Heart right ventricle (tissue), 16 donors: ENCODE results near the gene KIF16B. TPM values are rescaled to one million over a fixed set of nuclear protein-coding genes. Genes with fewer than 3 reads are reported as not detected.
A peak's percentile ranks its signal among the peaks of the same experiment; 100 is the strongest.

Source experiments
- ATAC-seq, 8 donors: fragments of 200-7000 bp; cut with Tn5 transposase; one replicate each; pipeline ENCODE4 v1.9.1; 2020; ENCODE audit warnings: mild to moderate bottlenecking in 8 of 8, moderate library complexity in 8 of 8, moderate number of reproducible peaks in 1 of 8
- DNase-seq, 2 donors: peaks; one replicate each; pipeline ENCODE4 v3.0.0-alpha.2; 2020
- H3K27ac ChIP-seq, 10 donors: fragments of 200-600 bp; sonication (generic) in 2 of 10; one replicate each; pipeline versions ENCODE4 v1.5.0 to v1.8.0; 2020 to 2022; ENCODE audit warnings: mild to moderate bottlenecking in 3 of 10
- H3K27me3 ChIP-seq, 7 donors: fragments of 200-600 bp; one replicate each; pipeline ENCODE4 v1.8.0; 2021 to 2022; ENCODE audit warnings: mild to moderate bottlenecking in 2 of 7
- H3K36me3 ChIP-seq, 9 donors: fragments of 200-600 bp; sonication (generic) in 1 of 9; one replicate each; pipeline versions ENCODE4 v1.5.0 to v1.8.0; 2020 to 2022; ENCODE audit warnings: mild to moderate bottlenecking in 2 of 9
- H3K4me1 ChIP-seq, 9 donors: fragments of 200-600 bp; sonication (generic) in 1 of 9; one replicate each; pipeline versions ENCODE4 v1.5.0 to v1.8.0; 2020 to 2022; ENCODE audit warnings: mild to moderate bottlenecking in 4 of 9
- H3K4me3 ChIP-seq, 10 donors: fragments of 200-600 bp; sonication (generic) in 2 of 10; one replicate each; pipeline versions ENCODE4 v1.5.0 to v1.8.0; 2020 to 2022; ENCODE audit warnings: mild to moderate bottlenecking in 7 of 10, moderate library complexity in 2 of 10
- H3K9me3 ChIP-seq, 11 donors: fragments of 200-600 bp in 10 of 11; sonication (generic) in 2 of 11; one replicate each; pipeline versions ENCODE4 v1.5.0 to v1.8.0; 2013 to 2022; ENCODE audit warnings: mild to moderate bottlenecking in 2 of 11, control low read depth in 1 of 11, moderate library complexity in 1 of 11
- CTCF ChIP-seq, 9 donors: fragments of 200-600 bp; sonication (generic) in 2 of 9; IDR thresholded peaks; one replicate each; pipeline versions ENCODE4 v1.5.0 to v1.8.0; 2021 to 2022; ENCODE audit warnings: antibody characterized with exemption in 9 of 9, mild to moderate bottlenecking in 5 of 9, moderate library complexity in 1 of 9
- WGBS, 2 donors: extraction: QIAGEN DNeasy Blood & Tissue Kit; methylation state at CpG; one replicate each; pipeline ENCODE4 v1.1.7; 2013; ENCODE audit warnings: inconsistent platforms in 1 of 2; 5-methylcytosine and 5-hydroxymethylcytosine counted together
- intact Hi-C, 10 donors: fragments of 100-400 bp; cut with DNase I; formaldehyde crosslinking; loops; one replicate each; pipeline versions ENCODE4 v1.11.1 to v1.14.2; 2022
- polyA plus RNA-seq, 2 donors: library from polyadenylated mRNA; stranded (reverse); fragments of 200-250 nt; gene quantifications; one replicate each; pipeline ENCODE4 v1.2.3, GENCODE V29; 2013
- total RNA-seq, 10 donors: library from RNA; stranded (reverse); fragmentation: NEBNext Ultra II Directional in 3 of 10; extraction: Animal tissue kit (Norgen Biotek cat#: 25700) in 3 of 10; gene quantifications; one replicate each; pipeline versions ENCODE4 v1.2.1 to v1.2.4, GENCODE V29; 2021 to 2023
- donor health status: Arrhythmogenic right ventricular cardiomyopathy.
- donor health status: ischemic (EF 13 %, LVEDD 7.1; RV severe dilation, severe dysfunction).
- donor health status: healthy with polysubstance abuse.
- donor health status: DM: no; HTN: yes; CAD: no.
- donor health status: DM: no; HTN: no; CAD: no.
- donor health status: ischemic (EF 25% LVEDD 6.9; RV normal size, moderate dysfunction).
- donor health status: ischemic (EF 25% LVEDD 5.7; RV mildly dilated, moderate dysfunction).
- donor health status: healthy.
- donor health status: DM: yes; HTN: yes; CAD: no.
- donor health status: Ischemic cardiomyopathy.
- donor health status: ischemic (EF 35%, LVEDD 5.7; RV mildly dilated, moderate dysfunction).
- donor health status: nonischemic (EF 11% LVEDD 7.7; RV severe dilation, severe dysfunction).
- donor health status: DM: yes; HTN: yes; CAD: no.
- donor health status: PGD.
- donor health status: ischemic (EF 29% LVEDD 5.4; RV normal size, mild dysfunction).
- donor health status: nonischemic (EF 23%, LVEDD 6.1; RV moderate dilation, normal function).

Gene KIF16B
- total and polyA plus RNA-seq, 12 donors: 9.7 to 22.5 (median 17.9) TPM

- no peak for DNase-seq
- Histone ChIP-seq H3K36me3 (peaks cover 0 to 74% (median 33%) of the 10 kb centered on the region in 9 donors), H3K9me3 (peaks cover 0 to 17% (median 4%) of the 10 kb centered on the region in 11 donors)
These were observed 145.7 kb downstream of the KIF16B start for GRCh38 chr20:16427571-16427970.

GRCh38 chr20:16424780-16425179 lies 148.5 kb downstream of the KIF16B start:
- no peak overlapping the region for H3K27ac ChIP-seq
- 81 to 92% methylated on average over 1 of the region's 1 CpG for WGBS, 2 donors
- H3K4me3 ChIP-seq: no peak overlapping the region
- ATAC-seq: no peak
- H3K9me3 ChIP-seq: peaks cover 0 to 17% (median 4%) of the 10 kb centered on the region in 11 donors
- peaks cover 0 to 3% (median 0%) of the 10 kb centered on the region in 9 donors for H3K4me1 ChIP-seq
- H3K27me3 ChIP-seq: no peaks in the 10 kb centered on the region
- no peak for TF ChIP-seq CTCF (IDR thresholded peaks at IDR 0.05)
- peaks cover 0 to 76% (median 31%) of the 10 kb centered on the region in 9 donors for H3K36me3 ChIP-seq
- no peak for DNase-seq
- intact Hi-C loops: no loop called here

More at GRCh38 chr20:16427571-16427970, 145.7 kb downstream of the KIF16B start:
- no peak for TF ChIP-seq CTCF (IDR thresholded peaks at IDR 0.05)
- H3K4me3 ChIP-seq: no peak overlapping the region
- H3K27ac ChIP-seq: no peak overlapping the region
- no peaks in the 10 kb centered on the region for H3K27me3 ChIP-seq
- intact Hi-C loops: no loop called here
- 95% methylated on average over 2 of the region's 2 CpGs for WGBS, 2 donors
- H3K4me1 ChIP-seq: no peaks in the 10 kb centered on the region
- ATAC-seq: no peak

DNA sequence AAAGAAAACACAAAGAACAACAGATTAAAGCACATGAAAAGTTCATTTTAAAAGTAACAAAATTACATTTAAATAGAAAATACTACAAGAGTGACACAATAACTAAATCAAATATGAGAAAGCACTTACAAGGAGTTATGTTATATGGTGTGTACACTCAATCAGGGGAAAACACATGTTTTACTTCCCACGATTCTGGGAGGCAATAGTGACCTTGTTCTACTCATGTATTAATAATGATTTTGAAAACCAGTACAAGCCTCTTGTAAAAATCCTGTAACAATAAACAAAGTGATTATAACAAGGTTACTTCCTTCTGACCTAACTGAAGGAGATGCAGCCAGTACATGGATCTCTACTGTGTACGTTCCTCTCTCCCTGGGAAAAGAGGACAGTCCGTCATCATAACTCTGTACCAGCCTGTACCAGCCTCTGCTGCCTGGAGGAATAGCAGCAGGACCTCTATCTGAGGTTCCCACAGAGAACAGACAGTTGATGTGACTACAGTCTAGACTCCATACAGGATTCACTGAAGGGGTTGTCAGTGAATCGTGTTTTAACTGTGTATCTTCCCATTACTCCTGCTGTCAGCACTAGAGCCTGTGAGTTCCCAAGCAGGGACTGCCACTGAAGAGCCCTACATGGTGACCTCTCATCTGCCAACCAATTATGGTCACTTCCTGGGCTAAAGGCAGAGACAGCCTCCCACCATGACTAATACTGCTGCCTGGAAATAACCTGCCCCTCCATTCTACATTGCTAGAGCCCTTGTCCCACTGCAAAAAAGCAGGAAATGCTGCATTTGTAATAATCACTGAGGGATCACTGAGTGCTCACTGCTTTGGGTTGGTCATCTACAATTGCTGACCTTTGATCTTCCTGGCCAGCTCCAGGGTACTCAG lies 149.7 kb downstream of the KIF16B start:
- WGBS, 2 donors: 88 to 95% methylated on average over 4 of the region's 4 CpGs
- peaks cover 0 to 17% (median 4%) of the 10 kb centered on the region in 11 donors for H3K9me3 ChIP-seq
- ATAC-seq (peak in 1 of 8 donors; percentile 29), DNase-seq (no peak)
- peaks cover 0 to 8% (median 0%) of the 10 kb centered on the region in 9 donors for H3K4me1 ChIP-seq
- H3K36me3 ChIP-seq: peaks cover 0 to 75% (median 21%) of the 10 kb centered on the region in 9 donors
- no peak overlapping the region for H3K27ac ChIP-seq
- no peaks in the 10 kb centered on the region for H3K27me3 ChIP-seq
- no peak overlapping the region for H3K4me3 ChIP-seq
- intact Hi-C loops: no loop called here
- TF ChIP-seq CTCF (IDR thresholded peaks at IDR 0.05): no peak

- no peaks in the 10 kb centered on the region for H3K27me3 ChIP-seq
- H3K9me3 ChIP-seq: peaks cover 0 to 14% (median 4%) of the 10 kb centered on the region in 11 donors
- no peak overlapping the region for H3K27ac ChIP-seq
- DNase-seq (no peak), ATAC-seq (no peak)
- no peak for TF ChIP-seq CTCF (IDR thresholded peaks at IDR 0.05)
- WGBS, 2 donors: 40 to 63% methylated on average over 2 of the region's 2 CpGs
- peaks cover 0 to 52% (median 12%) of the 10 kb centered on the region in 9 donors for H3K36me3 ChIP-seq
- no peak overlapping the region for H3K4me3 ChIP-seq
- H3K4me1 ChIP-seq: peaks cover 0 to 8% (median 0%) of the 10 kb centered on the region in 9 donors
- intact Hi-C loops: no loop called here
These were observed 154.0 kb downstream of the KIF16B start for GRCh38 chr20:16419138-16419715.
